ENCODE results near the gene TMEM19. TPM values are rescaled to one million over a fixed set of nuclear protein-coding genes. Genes with fewer than 3 reads are reported as not detected.

The TMEM19 gene
- total RNA-seq, 4 donors from 2014 or later: 24.5 to 52.9 (median 43.5) TPM

- H3K27ac ChIP-seq: no peak overlapping the region
- no peak for TF ChIP-seq POLR2AphosphoS5 (IDR thresholded peaks at IDR 0.05)
- no peak for TF ChIP-seq POLR2A (IDR thresholded peaks at IDR 0.05)
- no peak for TF ChIP-seq EP300 (IDR thresholded peaks at IDR 0.05)
- TF ChIP-seq CTCF (IDR thresholded peaks at IDR 0.05): no peak
- DNase-seq (ENCODE audit: low spot score in 2 of 2): no peak
Measured at GRCh38 chr12:71749666-71750065, 63.8 kb downstream of the TMEM19 start.

GRCh38 chr12:71752891-71753290, 67.0 kb downstream of the TMEM19 start:
- Histone ChIP-seq H3K36me3 (no peaks in the 10 kb centered on the region), H3K27ac (no peak overlapping the region), H3K4me1 (peaks cover 16% of the 10 kb centered on the region), H3K4me3 (no peak overlapping the region), H3K9me3 (no peaks in the 10 kb centered on the region), H3K27me3 (peaks cover 5% of the 10 kb centered on the region)
- DNase-seq (ENCODE audit: low spot score in 2 of 2): no peak
- no peak for TF ChIP-seq EP300 (IDR thresholded peaks at IDR 0.05)
- no peak for TF ChIP-seq POLR2A (IDR thresholded peaks at IDR 0.05)
- no peak for TF ChIP-seq POLR2AphosphoS5 (IDR thresholded peaks at IDR 0.05)
- no peak for TF ChIP-seq CTCF (IDR thresholded peaks at IDR 0.05)
- 91% methylated on average over 1 of the region's 1 CpG for WGBS

More at GRCh38 chr12:71749666-71750065, 63.8 kb downstream of the TMEM19 start:
- Histone ChIP-seq H3K4me3 (no peak overlapping the region), H3K9me3 (no peaks in the 10 kb centered on the region), H3K4me1 (peaks cover 4% of the 10 kb centered on the region), H3K27me3 (peaks cover 5% of the 10 kb centered on the region), H3K36me3 (no peaks in the 10 kb centered on the region)
- WGBS: 88% methylated on average over 1 of the region's 1 CpG

Other genes with a start within 250 kb of the TMEM19 start
- gene LGR5, start 246.3 kb upstream of the TMEM19 start, total RNA-seq: 1 to 10 TPM in 3 of 4 donors, under 1 TPM in 1; 0.97 to 5.5 (median 2.9) TPM
- gene ZFC3H1, start 22.2 kb upstream of the TMEM19 start, total RNA-seq: 100 to 1,000 TPM in 1 of 4 donors, 10 to 100 TPM in 3; 52.0 to 202 (median 71.5) TPM
- 1 to 10 TPM; 1.9 to 3.6 (median 3.3) TPM for gene THAP2, start 21.8 kb upstream of the TMEM19 start, total RNA-seq
- 10 to 100 TPM; 13.7 to 38.5 (median 32.2) TPM for gene RAB21, start 68.8 kb downstream of the TMEM19 start, total RNA-seq
- 10 to 100 TPM; 25.1 to 67.4 (median 34.2) TPM for gene TBC1D15, start 153.7 kb downstream of the TMEM19 start, total RNA-seq